Type B pancreatic cell (in vitro differentiated cells): ENCODE results near the gene AKAP13. TPM values are rescaled to one million over a fixed set of nuclear protein-coding genes. Genes with fewer than 3 reads are reported as not detected.
A peak's percentile ranks its signal among the peaks of the same experiment; 100 is the strongest.

Experiments used
- DNase-seq: peaks from one replicate; pipeline ENCODE4 v3.0.0; 2021; ENCODE audit warnings: mixed read lengths; ENCODE audit not compliant: unreplicated experiment; ENCODE audit errors: extremely low spot score
- H3K27ac Mint-ChIP-seq: 2 replicates; pipeline ENCODE4 v1.8.0; 2021; ENCODE audit warnings: mild to moderate bottlenecking, mixed read lengths
- H3K27me3 Mint-ChIP-seq: 2 replicates; pipeline ENCODE4 v1.8.0; 2021; ENCODE audit warnings: mixed read lengths
- H3K36me3 Mint-ChIP-seq: 2 replicates; pipeline ENCODE4 v1.8.0; 2021; ENCODE audit warnings: mixed read lengths
- H3K4me1 Mint-ChIP-seq: one replicate; pipeline ENCODE4 v1.8.0; 2021; ENCODE audit warnings: mixed read lengths; ENCODE audit not compliant: unreplicated experiment
- H3K4me3 Mint-ChIP-seq: 2 replicates; pipeline ENCODE4 v1.8.0; 2021; ENCODE audit warnings: mild to moderate bottlenecking, mixed read lengths
- H3K9me3 Mint-ChIP-seq: 2 replicates; pipeline ENCODE4 v1.8.0; 2021; ENCODE audit warnings: mixed read lengths
- CTCF ChIP-seq: fragments of 200-600 bp; sonication (generic); conservative IDR thresholded peaks from 2 replicates; pipeline ENCODE4 v1.5.0; 2021; ENCODE audit warnings: antibody characterized with exemption, mild to moderate bottlenecking
- total RNA-seq: library from RNA; stranded (reverse); gene quantifications from 2 replicates; pipeline ENCODE4 v1.2.1, GENCODE V29; 2021; ENCODE audit warnings: low replicate concordance

AKAP13 gene
- total RNA-seq, 1 donor from 2014 or later, result 75.7 TPM

DNA sequence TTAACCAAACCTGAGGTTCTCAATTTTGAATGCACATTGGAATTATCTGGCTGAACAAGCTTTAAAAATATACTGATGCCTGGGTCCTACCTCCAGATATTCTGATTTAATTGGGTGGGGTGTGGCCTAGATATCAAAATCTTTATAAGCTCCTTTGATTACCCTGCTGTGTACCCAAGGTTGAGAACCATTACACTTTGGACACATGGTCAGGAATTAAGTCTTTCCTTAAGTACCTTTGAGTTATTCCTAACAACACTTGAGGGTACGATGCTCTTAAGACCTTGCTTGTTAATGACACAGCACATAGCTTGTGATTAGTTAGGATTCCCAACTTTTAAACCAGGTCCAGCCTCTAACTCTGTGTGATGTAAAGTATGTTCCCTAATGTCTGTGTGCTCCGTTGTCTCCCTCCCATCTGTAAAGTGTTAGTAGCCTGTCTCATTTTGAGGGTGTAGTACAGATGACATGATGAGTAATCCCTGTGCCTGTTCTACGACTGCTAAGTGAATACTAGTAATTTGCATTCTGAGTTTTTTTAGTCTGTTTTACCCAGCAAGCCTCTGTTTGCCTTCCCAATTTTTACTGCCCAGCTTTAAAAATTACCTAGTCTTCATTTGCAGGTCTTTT is 259.5 kb downstream of the AKAP13 start:
- Mint-ChIP-seq H3K27ac (no peak overlapping the region), H3K4me3 (no peak overlapping the region), H3K27me3 (no peaks in the 10 kb centered on the region), H3K4me1 (peaks cover 10% of the 10 kb centered on the region), H3K36me3 (peaks cover 22% of the 10 kb centered on the region), H3K9me3 (no peaks in the 10 kb centered on the region)
- no peak for DNase-seq
- TF ChIP-seq CTCF, result no peak

DNA sequence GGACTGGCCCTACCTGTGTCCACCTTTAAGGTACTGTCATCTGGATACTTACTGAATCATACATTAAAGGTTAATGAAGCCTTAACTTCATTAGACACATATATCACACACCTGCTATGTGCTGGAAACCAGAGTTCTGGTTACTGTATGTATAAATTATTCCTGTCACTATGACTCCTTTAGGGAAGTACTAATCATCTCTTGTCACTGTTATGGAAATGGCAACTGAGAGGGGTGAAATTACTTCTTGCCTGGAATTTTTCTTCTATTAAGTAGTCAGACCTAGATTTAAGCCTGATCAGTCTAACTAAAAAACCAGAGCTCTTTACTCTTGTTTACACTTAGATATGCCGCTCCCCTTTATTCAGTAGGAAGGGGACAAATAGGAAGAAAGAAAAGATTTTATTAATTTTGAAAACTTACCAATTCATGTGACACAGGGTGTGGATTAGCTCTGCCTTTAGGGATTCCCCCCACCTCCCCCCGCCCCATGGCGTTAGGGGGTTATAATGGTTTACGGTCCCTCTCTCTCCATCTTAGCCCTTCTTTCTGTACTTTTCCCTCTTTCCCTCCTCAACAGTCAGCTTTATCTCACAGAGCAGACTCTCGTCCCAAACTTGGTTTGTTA is 261.8 kb downstream of the AKAP13 start:
- Mint-ChIP-seq H3K4me1 (peaks cover 10% of the 10 kb centered on the region), H3K4me3 (no peak overlapping the region), H3K9me3 (no peaks in the 10 kb centered on the region), H3K36me3 (peaks cover 29% of the 10 kb centered on the region), H3K27me3 (no peaks in the 10 kb centered on the region), H3K27ac (peak overlapping the region; percentile 4)
- no peak for TF ChIP-seq CTCF
- DNase-seq, result no peak

GRCh38 chr15:85642693-85643066 is 262.3 kb downstream of the AKAP13 start:
- H3K4me1 Mint-ChIP-seq, result peaks cover 10% of the 10 kb centered on the region
- H3K27ac Mint-ChIP-seq, result peak overlapping the region; percentile 4
- no peak for DNase-seq
- H3K36me3 Mint-ChIP-seq, result peaks cover 25% of the 10 kb centered on the region
- no peaks in the 10 kb centered on the region for H3K9me3 Mint-ChIP-seq
- H3K27me3 Mint-ChIP-seq, result no peaks in the 10 kb centered on the region
- H3K4me3 Mint-ChIP-seq, result no peak overlapping the region
- TF ChIP-seq CTCF, result no peak

DNA sequence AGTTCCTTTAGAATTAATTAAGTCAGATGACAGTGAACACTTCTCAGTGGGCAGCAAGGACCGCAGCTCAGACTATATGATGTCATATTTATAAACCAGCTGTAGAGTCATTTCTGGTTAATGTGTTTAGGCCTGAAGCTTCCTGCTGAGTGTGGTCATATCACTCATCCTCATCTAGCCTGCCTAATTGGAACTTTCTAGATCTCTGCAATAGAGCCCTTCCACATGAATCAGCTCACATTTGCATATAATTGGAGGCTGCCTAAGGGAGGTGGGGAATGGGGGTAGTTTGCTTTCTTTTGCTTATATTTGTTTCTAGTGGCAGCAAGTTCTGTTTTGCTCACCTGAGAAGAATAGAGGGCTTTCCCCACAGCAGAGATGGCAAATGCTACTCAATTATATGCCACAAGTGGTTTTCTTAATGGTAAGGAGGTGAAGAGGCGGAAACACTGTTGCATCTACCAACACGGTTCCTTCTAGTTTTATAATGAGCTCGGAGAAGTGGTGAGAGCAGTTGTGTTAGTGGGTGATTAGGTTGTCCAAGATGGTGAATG is 266.2 kb downstream of the AKAP13 start:
- H3K27me3 Mint-ChIP-seq, result no peaks in the 10 kb centered on the region
- TF ChIP-seq CTCF, result no peak
- peaks cover 17% of the 10 kb centered on the region for H3K36me3 Mint-ChIP-seq
- no peaks in the 10 kb centered on the region for H3K9me3 Mint-ChIP-seq
- H3K4me3 Mint-ChIP-seq, result no peak overlapping the region
- peaks cover 16% of the 10 kb centered on the region for H3K4me1 Mint-ChIP-seq
- H3K27ac Mint-ChIP-seq, result peak overlapping the region; percentile 6
- no peak for DNase-seq

DNA sequence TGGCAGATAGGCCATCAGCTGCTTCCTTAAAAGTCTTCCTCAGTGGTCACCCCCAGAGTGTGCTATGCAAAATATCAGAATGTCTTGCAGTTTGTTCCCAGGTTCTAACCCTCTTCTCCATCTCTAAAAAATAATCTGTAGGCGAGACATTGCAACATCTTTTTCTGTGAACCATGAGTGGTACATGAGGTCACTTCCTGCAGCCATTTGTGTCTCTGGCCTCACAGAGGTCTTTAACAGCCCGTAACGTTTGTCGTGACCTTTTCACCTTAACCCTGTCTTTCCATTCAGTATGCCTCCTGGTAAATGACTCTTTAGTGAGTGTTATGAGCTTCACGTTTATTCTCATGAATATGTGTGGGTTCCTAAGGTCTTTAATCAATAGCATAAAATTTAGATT is 269.0 kb downstream of the AKAP13 start:
- Mint-ChIP-seq H3K27ac (no peak overlapping the region), H3K27me3 (no peaks in the 10 kb centered on the region), H3K9me3 (no peaks in the 10 kb centered on the region), H3K4me3 (no peak overlapping the region), H3K4me1 (peaks cover 6% of the 10 kb centered on the region), H3K36me3 (peaks cover 14% of the 10 kb centered on the region)
- no peak for TF ChIP-seq CTCF
- DNase-seq, result no peak
